B cell (primary cell): ENCODE measurements around the gene PRKD2. TPM values are rescaled to one million over a fixed set of nuclear protein-coding genes. Genes with fewer than 3 reads are reported as not detected.

Source experiments
- ATAC-seq: fragments of 200-7000 bp; cut with Tn5 transposase; one replicate; pipeline ENCODE4 v1.10.0; 2021; ENCODE audit warnings: low read depth, mild to moderate bottlenecking, moderate number of reproducible peaks, moderate library complexity
- CTCF ChIA-PET: fragments of 350-600 bp; sonication (Branson Sonifier 250); formaldehyde crosslinking; loops from one replicate; lab custom pipeline; 2021; ENCODE audit warnings: antibody characterized with exemption, inconsistent platforms; lab: Charles Lee
- POLR2A ChIA-PET: fragments of 350-600 bp; sonication (Branson Sonifier 250); formaldehyde crosslinking; loops from one replicate; lab custom pipeline; 2021; ENCODE audit warnings: antibody characterized with exemption; lab: Charles Lee
- DNase-seq: peaks from one replicate; pipeline ENCODE4 v3.0.0; 2013
- H2AFZ ChIP-seq: 2 replicates; pipeline ENCODE4 v1.6.1; 2012; ENCODE audit warnings: mild to moderate bottlenecking, low read depth, low read length; ENCODE audit not compliant: insufficient read depth, poor library complexity, severe bottlenecking
- H3K27ac ChIP-seq, 2 donors: 1 replicate in 1 of 2; 2 replicates in 1 of 2; pipeline ENCODE4 v1.5.1; 2012 to 2013; ENCODE audit warnings: low read length in 2 of 2, mild to moderate bottlenecking in 2 of 2, moderate library complexity in 1 of 2
- H3K27me3 ChIP-seq, 4 experiments: fragments of 200-600 bp in 1 of 4; sonication (generic) in 1 of 4; replicated peaks in 1 of 4; 1 replicate in 2 of 4; 2 replicates in 2 of 4; pipeline versions ENCODE4 v1.6.1 to v1.7.0; 2013 to 2016; ENCODE audit warnings: low read length in 3 of 4, mild to moderate bottlenecking in 2 of 4, mixed read lengths in 1 of 4, moderate library complexity in 1 of 4; ENCODE audit not compliant: insufficient read depth in 4 of 4, control insufficient read depth in 3 of 4; ENCODE audit errors: control extremely low read depth in 1 of 4
- H3K36me3 ChIP-seq, 2 experiments: replicated peaks in 1 of 2; 1 replicate in 1 of 2; 2 replicates in 1 of 2; pipeline versions ENCODE4 v1.6.1 to v1.7.1; 2013; ENCODE audit warnings: low read length in 1 of 2; ENCODE audit not compliant: insufficient read depth in 2 of 2, control insufficient read depth in 1 of 2; ENCODE audit errors: control extremely low read depth in 1 of 2, extremely low read depth in 1 of 2
- H3K4me1 ChIP-seq, 2 donors: fragments of 200-600 bp in 1 of 2; sonication (generic) in 1 of 2; 1 replicate in 1 of 2; 2 replicates in 1 of 2; pipeline versions ENCODE4 v1.5.1 to v1.6.1; 2013 to 2017; ENCODE audit warnings: low read length in 2 of 2; ENCODE audit not compliant: control insufficient read depth in 2 of 2, insufficient read depth in 2 of 2
- H3K4me2 ChIP-seq: replicated peaks from 2 replicates; pipeline ENCODE3; 2012; ENCODE audit warnings: mild to moderate bottlenecking, low read depth, low read length; ENCODE audit not compliant: poor library complexity, severe bottlenecking
- H3K4me3 ChIP-seq, 5 experiments: fragments of 200-600 bp in 1 of 5; sonication (generic) in 1 of 5; 1 replicate in 3 of 5; 2 replicates in 2 of 5; pipeline versions ENCODE4 v1.5.1 to v1.7.0; 2011 to 2016; ENCODE audit warnings: low read length in 4 of 5, mild to moderate bottlenecking in 4 of 5, low read depth in 2 of 5, control low read depth in 1 of 5, moderate library complexity in 1 of 5; ENCODE audit not compliant: insufficient read depth in 1 of 5; ENCODE audit errors: control extremely low read depth in 1 of 5, extremely low read depth in 1 of 5
- H3K79me2 ChIP-seq: fragments of 200-600 bp; sonication (generic); one replicate; pipeline ENCODE4 v1.6.0; 2016; ENCODE audit warnings: low read length; ENCODE audit not compliant: control insufficient read depth, insufficient read depth
- H3K9ac ChIP-seq: fragments of 200-600 bp; sonication (generic); 2 replicates; pipeline ENCODE4 v1.6.1; 2017; ENCODE audit warnings: mild to moderate bottlenecking, low read length, moderate library complexity
- H3K9me3 ChIP-seq, 3 donors: one replicate each; pipeline versions ENCODE4 v1.6.1 to v1.7.1; 2013; ENCODE audit warnings: low read length in 2 of 3; ENCODE audit not compliant: control insufficient read depth in 2 of 3, insufficient read depth in 1 of 3; ENCODE audit errors: control extremely low read depth in 1 of 3
- H4K20me1 ChIP-seq: 2 replicates; pipeline ENCODE4 v1.6.0; 2012; ENCODE audit warnings: mild to moderate bottlenecking, low read length; ENCODE audit not compliant: insufficient read depth, control insufficient read depth, poor library complexity, severe bottlenecking
- H3K27ac Mint-ChIP-seq: one replicate; pipeline ENCODE4 v1.8.0; 2021; ENCODE audit warnings: mixed read lengths
- H3K27me3 Mint-ChIP-seq: one replicate; pipeline ENCODE4 v1.8.0; 2021; ENCODE audit warnings: mixed read lengths
- H3K4me1 Mint-ChIP-seq: one replicate; pipeline ENCODE4 v1.8.0; 2021; ENCODE audit warnings: mixed read lengths
- H3K4me3 Mint-ChIP-seq: one replicate; pipeline ENCODE4 v1.8.0; 2021; ENCODE audit warnings: mixed read lengths
- H3K9me3 Mint-ChIP-seq: one replicate; pipeline ENCODE4 v1.8.0; 2022; ENCODE audit warnings: mixed read lengths; ENCODE audit not compliant: insufficient read depth
- EZH2 ChIP-seq: IDR thresholded peaks from 2 replicates; pipeline ENCODE4 v1.6.1; 2012; ENCODE audit warnings: borderline replicate concordance, low read depth, mild to moderate bottlenecking, moderate library complexity, low read length; ENCODE audit not compliant: insufficient read depth, poor library complexity, severe bottlenecking
- WGBS: methylation state at CpG from one replicate; pipeline ENCODE4 v1.1.5; 2013; ENCODE audit warnings: missing lambda C conversion rate; ENCODE audit not compliant: insufficient coverage; 5-methylcytosine and 5-hydroxymethylcytosine counted together
- intact Hi-C: fragments of 100-400 bp; cut with micrococcal nuclease; formaldehyde crosslinking; loops from one replicate; pipeline ENCODE4 v1.10.0; 2022
- polyA plus RNA-seq: library from polyadenylated mRNA; depleted of rRNA; stranded (reverse); fragments of >200 nt; gene quantifications from 2 replicates; pipeline ENCODE4 v1.2.3, GENCODE V29; 2012
- total RNA-seq, 2 donors: library from RNA; stranded (reverse); fragments of 120-200 nt in 1 of 2; gene quantifications; 1 replicate in 1 of 2; 2 replicates in 1 of 2; pipeline versions ENCODE4 v1.2.3 to v1.2.4, GENCODE V29; 2013 to 2022
- TF ChIP-seq, protein P1 (sequence below): fragments of 200-600 bp; IDR thresholded peaks from one replicate; pipeline ENCODE4 v1.8.0; 2022; ENCODE audit warnings: antibody characterized with exemption, mild to moderate bottlenecking

The PRKD2 gene
- total and polyA plus RNA-seq, 2 donors (not counting 1 experiment from before 2014, with no cell fraction given) = 192 to 208 TPM

DNA sequence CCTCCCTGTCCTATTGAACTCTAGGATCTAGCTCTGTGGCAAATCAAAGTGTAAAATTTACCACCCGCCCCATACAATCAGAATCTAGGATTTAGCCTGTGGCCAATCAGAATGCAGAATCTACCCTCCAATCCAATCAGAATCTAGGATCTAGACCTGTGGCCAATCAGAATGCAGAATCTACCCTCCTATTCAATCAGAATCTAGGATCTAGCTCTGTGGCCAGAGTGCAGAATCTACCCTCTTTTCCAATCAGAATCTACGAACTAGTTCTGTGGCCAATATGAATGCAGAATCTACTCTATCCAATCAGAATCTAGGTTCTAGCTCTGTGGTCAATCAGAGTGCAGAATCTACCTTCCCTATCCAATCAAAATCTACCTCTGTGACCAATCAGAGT lies 25.8 kb downstream of the PRKD2 start:
- no peak for DNase-seq
- TF ChIP-seq, protein P1, sequence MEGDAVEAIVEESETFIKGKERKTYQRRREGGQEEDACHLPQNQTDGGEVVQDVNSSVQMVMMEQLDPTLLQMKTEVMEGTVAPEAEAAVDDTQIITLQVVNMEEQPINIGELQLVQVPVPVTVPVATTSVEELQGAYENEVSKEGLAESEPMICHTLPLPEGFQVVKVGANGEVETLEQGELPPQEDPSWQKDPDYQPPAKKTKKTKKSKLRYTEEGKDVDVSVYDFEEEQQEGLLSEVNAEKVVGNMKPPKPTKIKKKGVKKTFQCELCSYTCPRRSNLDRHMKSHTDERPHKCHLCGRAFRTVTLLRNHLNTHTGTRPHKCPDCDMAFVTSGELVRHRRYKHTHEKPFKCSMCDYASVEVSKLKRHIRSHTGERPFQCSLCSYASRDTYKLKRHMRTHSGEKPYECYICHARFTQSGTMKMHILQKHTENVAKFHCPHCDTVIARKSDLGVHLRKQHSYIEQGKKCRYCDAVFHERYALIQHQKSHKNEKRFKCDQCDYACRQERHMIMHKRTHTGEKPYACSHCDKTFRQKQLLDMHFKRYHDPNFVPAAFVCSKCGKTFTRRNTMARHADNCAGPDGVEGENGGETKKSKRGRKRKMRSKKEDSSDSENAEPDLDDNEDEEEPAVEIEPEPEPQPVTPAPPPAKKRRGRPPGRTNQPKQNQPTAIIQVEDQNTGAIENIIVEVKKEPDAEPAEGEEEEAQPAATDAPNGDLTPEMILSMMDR = no peak
- no peak for TF ChIP-seq EZH2
- intact Hi-C loops = loop anchor here (5.0 kb wide), 1 partner anchor 36 kb away; no protein-coding TSS in a partner anchor
- H3K36me3 ChIP-seq = peaks cover 18 to 90% of the 10 kb centered on the region in 2 experiments
- peaks cover 90% of the 10 kb centered on the region for H4K20me1 ChIP-seq
- no peaks in the 10 kb centered on the region for H3K27me3 Mint-ChIP-seq
- peaks cover 50% of the 10 kb centered on the region for H3K79me2 ChIP-seq
- H3K9me3 Mint-ChIP-seq = no peaks in the 10 kb centered on the region
- peaks cover 3% of the 10 kb centered on the region for H3K4me1 Mint-ChIP-seq
- 50% methylated on average over 2 of the region's 2 CpGs for WGBS
- H3K9ac ChIP-seq = no peak overlapping the region
- no peaks in the 10 kb centered on the region for H3K4me1 ChIP-seq
- ChIA-PET CTCF (interaction anchor here (1.0 to 1.2 kb wide), 2 partner anchors 12 to 14 kb away, joined by 3 to 7 read pairs; no protein-coding TSS in a partner anchor), POLR2A (interaction anchor here (0.6 kb wide), 1 partner anchor 10 kb away, joined by 3 read pairs; no protein-coding TSS in a partner anchor)
- ATAC-seq = no peak
- no peaks in the 10 kb centered on the region for H3K27me3 ChIP-seq
- H3K4me3 Mint-ChIP-seq = no peak overlapping the region
- H2AFZ ChIP-seq = no peak overlapping the region
- peak overlapping the region; percentile 15 for H3K27ac Mint-ChIP-seq
- no peaks in the 10 kb centered on the region for H3K9me3 ChIP-seq
- H3K4me2 ChIP-seq = no peak overlapping the region
- H3K27ac ChIP-seq = no peak overlapping the region
- no peak overlapping the region for H3K4me3 ChIP-seq

DNA sequence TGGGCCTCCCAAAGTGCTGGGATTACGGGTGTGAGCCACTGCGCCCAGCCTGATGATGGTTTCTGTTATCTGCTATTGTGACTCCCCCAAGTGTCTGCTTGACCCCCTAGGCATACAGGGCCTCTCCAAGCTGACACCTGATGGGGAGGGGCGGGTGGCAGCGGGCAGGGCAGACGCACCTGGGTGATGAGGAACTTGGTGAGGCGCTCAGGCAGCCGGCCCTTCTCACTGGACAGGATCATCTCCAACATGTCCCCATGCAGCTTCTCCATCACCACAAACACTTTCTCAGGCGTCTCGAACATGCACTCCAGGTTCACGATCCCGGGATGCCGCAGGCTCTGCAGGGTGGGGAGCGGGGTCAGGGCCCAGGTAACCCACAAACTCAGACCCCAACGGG lies 27.6 kb downstream of the PRKD2 start:
- ChIA-PET CTCF (interaction anchor here (0.7 kb wide), 1 partner anchor 287 kb away, joined by 3 read pairs; no protein-coding TSS in a partner anchor), POLR2A (interaction anchor here (0.5 to 0.6 kb wide), 2 partner anchors 70 to 105 kb away, joined by 4 to 5 read pairs; no protein-coding TSS in a partner anchor)

More for the DNA sequence above, 27.6 kb downstream of the PRKD2 start:
- Histone ChIP-seq H4K20me1 (peaks cover 89% of the 10 kb centered on the region), H3K4me3 (no peak overlapping the region), H2AFZ (no peak overlapping the region), H3K27ac (no peak overlapping the region), H3K9ac (no peak overlapping the region), H3K27me3 (no peaks in the 10 kb centered on the region), H3K9me3 (no peaks in the 10 kb centered on the region), H3K79me2 (peaks cover 37% of the 10 kb centered on the region), H3K4me1 (no peaks in the 10 kb centered on the region), H3K4me2 (no peak overlapping the region), H3K36me3 (peaks cover 23 to 86% of the 10 kb centered on the region in 2 experiments)
- Mint-ChIP-seq H3K4me3 (no peak overlapping the region), H3K9me3 (no peaks in the 10 kb centered on the region), H3K27ac (no peak overlapping the region), H3K27me3 (no peaks in the 10 kb centered on the region), H3K4me1 (peaks cover 3% of the 10 kb centered on the region)
- intact Hi-C loops = no loop called here
- no peak for ATAC-seq
- DNase-seq = no peak
- TF ChIP-seq, protein P1 = no peak
- no peak for TF ChIP-seq EZH2
- 100% methylated on average over 2 of the region's 14 CpGs for WGBS
